ENCODE results near the gene PDE2A. TPM values are rescaled to one million over a fixed set of nuclear protein-coding genes. Genes with fewer than 3 reads are reported as not detected.

The PDE2A gene
- total RNA-seq, 4 donors from 2014 or later: 54.0 to 339 (median 84.6) TPM

DNA sequence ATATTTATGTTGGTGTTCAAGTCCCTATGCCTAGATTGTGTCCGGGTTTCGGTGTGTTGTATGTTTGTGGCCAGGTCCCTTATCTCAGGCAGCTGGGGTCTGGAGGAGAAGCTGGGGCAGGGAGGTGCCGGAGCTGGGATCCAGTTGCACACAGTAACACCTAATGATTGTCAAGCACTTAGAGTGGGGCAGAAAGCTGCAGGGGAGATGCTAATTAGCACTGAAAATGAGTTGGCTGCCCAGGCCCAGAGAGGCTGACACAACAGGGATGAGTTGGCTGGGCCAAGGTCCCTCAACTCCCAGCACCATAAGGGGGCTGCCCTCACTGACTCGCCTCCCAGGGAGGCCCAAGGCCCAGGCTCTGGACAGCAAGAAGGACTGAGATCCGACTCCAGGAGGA is 12.2 kb downstream of the PDE2A start:
- TF ChIP-seq, protein P1, sequence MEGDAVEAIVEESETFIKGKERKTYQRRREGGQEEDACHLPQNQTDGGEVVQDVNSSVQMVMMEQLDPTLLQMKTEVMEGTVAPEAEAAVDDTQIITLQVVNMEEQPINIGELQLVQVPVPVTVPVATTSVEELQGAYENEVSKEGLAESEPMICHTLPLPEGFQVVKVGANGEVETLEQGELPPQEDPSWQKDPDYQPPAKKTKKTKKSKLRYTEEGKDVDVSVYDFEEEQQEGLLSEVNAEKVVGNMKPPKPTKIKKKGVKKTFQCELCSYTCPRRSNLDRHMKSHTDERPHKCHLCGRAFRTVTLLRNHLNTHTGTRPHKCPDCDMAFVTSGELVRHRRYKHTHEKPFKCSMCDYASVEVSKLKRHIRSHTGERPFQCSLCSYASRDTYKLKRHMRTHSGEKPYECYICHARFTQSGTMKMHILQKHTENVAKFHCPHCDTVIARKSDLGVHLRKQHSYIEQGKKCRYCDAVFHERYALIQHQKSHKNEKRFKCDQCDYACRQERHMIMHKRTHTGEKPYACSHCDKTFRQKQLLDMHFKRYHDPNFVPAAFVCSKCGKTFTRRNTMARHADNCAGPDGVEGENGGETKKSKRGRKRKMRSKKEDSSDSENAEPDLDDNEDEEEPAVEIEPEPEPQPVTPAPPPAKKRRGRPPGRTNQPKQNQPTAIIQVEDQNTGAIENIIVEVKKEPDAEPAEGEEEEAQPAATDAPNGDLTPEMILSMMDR (IDR thresholded peaks at IDR 0.05): no peak
- DNase-seq (ENCODE audit: low spot score) (no peak), ATAC-seq (ENCODE audit: low FRiP score) (no peak)

- TF ChIP-seq, protein P1 (IDR thresholded peaks at IDR 0.05): no peak
- DNase-seq (ENCODE audit: low spot score) (no peak), ATAC-seq (ENCODE audit: low FRiP score) (no peak)
Observed at GRCh38 chr11:72661486-72661885, 12.7 kb downstream of the PDE2A start.

GRCh38 chr11:72658989-72659640 is 15.1 kb downstream of the PDE2A start:
- TF ChIP-seq, protein P1 (IDR thresholded peaks at IDR 0.05): no peak
- no peak for DNase-seq (ENCODE audit: low spot score)
- no peak for ATAC-seq (ENCODE audit: low FRiP score)

GRCh38 chr11:72657411-72658100 is 16.7 kb downstream of the PDE2A start:
- DNase-seq (ENCODE audit: low spot score): no peak
- ATAC-seq (ENCODE audit: low FRiP score): no peak
- TF ChIP-seq, protein P1 (IDR thresholded peaks at IDR 0.05): no peak

- TF ChIP-seq, protein P1 (IDR thresholded peaks at IDR 0.05): no peak
- DNase-seq (ENCODE audit: low spot score) (no peak), ATAC-seq (ENCODE audit: low FRiP score) (no peak)
Observed at GRCh38 chr11:72655896-72656464, 18.2 kb downstream of the PDE2A start.

- no peak for ATAC-seq (ENCODE audit: low FRiP score)
- no peak for DNase-seq (ENCODE audit: low spot score)
- TF ChIP-seq, protein P1 (IDR thresholded peaks at IDR 0.05): no peak
Observed at GRCh38 chr11:72655014-72655413, 19.2 kb downstream of the PDE2A start.

All from omental fat pad (tissue), 4 donors.